K562 (cell line): ENCODE results near the gene CD300LG. TPM values are rescaled to one million over a fixed set of nuclear protein-coding genes. Genes with fewer than 3 reads are reported as not detected.

Experiments
- ATAC-seq: fragments of 200-7000 bp; cut with Tn5 transposase; 3 replicates; pipeline ENCODE4 v1.9.1; 2020; ENCODE audit warnings: moderate library complexity
- BruUV-seq: library from RNA; stranded (reverse); fragments of 400-500 nt; replicated peaks from 2 replicates; lab custom pipeline; 2021; lab: Mats Ljungman, UMichigan
- CTCF ChIA-PET: fragments of 300-600 bp; formaldehyde crosslinking; extraction: SDS; loops from one replicate; lab custom pipeline; 2021; ENCODE audit warnings: low intra/inter-chr PET ratio; lab: Yijun Ruan, JAX
- POLR2A ChIA-PET: fragments of 300-600, 350-650 bp; sonication (Branson Sonifier 250); formaldehyde crosslinking; extraction: SDS; loops from one replicate; lab custom pipeline; 2021; ENCODE audit warnings: antibody characterized with exemption, inconsistent platforms; lab: Yijun Ruan, JAX
- DNase-seq, 4 experiments: peaks; one replicate each; pipeline versions ENCODE4 v3.0.0 to v3.0.0-alpha.2; 2011 to 2018; ENCODE audit warnings: low spot score in 3 of 4, mixed read lengths in 3 of 4; ENCODE audit errors: extremely low read depth in 1 of 4
- FAIRE-seq: peaks from 2 replicates; lab custom pipeline; 2011; peaks lifted over from hg19 to GRCh38; lab: Jason Lieb, UNC
- H2AFZ ChIP-seq: 2 replicates; pipeline ENCODE4 v1.6.0; 2011; ENCODE audit warnings: low read depth, low read length, control low read depth, inconsistent platforms
- H3K27ac ChIP-seq: fragments of 200-600 bp; 3 replicates; pipeline ENCODE4 v1.8.0; 2011; ENCODE audit warnings: low read depth, mild to moderate bottlenecking, control low read depth, inconsistent platforms, low read length, moderate library complexity, mixed read lengths; ENCODE audit errors: extremely low read depth
- H3K27me3 ChIP-seq, 2 experiments: fragments of 300-600 bp in 1 of 2; 2 replicates in 1 of 2; 3 replicates in 1 of 2; pipeline versions ENCODE4 v1.6.0 to v1.8.0; 2011; ENCODE audit warnings: inconsistent platforms in 2 of 2, low read length in 2 of 2, mild to moderate bottlenecking in 1 of 2, mixed read lengths in 1 of 2, moderate library complexity in 1 of 2; ENCODE audit not compliant: control insufficient read depth in 2 of 2, insufficient read depth in 2 of 2
- H3K36me3 ChIP-seq: fragments of 300-600 bp; 3 replicates; pipeline ENCODE4 v1.8.0; 2011; ENCODE audit warnings: mild to moderate bottlenecking, low read length, inconsistent platforms; ENCODE audit not compliant: control insufficient read depth, insufficient read depth
- H3K4me1 ChIP-seq, 2 experiments: fragments of 200-600 bp in 1 of 2; replicated peaks in 1 of 2; 2 replicates in 1 of 2; 3 replicates in 1 of 2; pipeline versions ENCODE4 v1.5.1 to v1.8.0; 2011; ENCODE audit warnings: inconsistent platforms in 2 of 2, low read length in 2 of 2, mild to moderate bottlenecking in 1 of 2, mixed read lengths in 1 of 2, moderate library complexity in 1 of 2; ENCODE audit not compliant: control insufficient read depth in 2 of 2, insufficient read depth in 2 of 2
- H3K4me2 ChIP-seq: 2 replicates; pipeline ENCODE4 v1.6.1; 2011; ENCODE audit warnings: low read length, control low read depth, inconsistent platforms, mixed read lengths; ENCODE audit not compliant: insufficient read depth
- H3K4me3 ChIP-seq: fragments of 200-600 bp; sonication (generic), shearing (Covaris generic); 2 replicates; pipeline ENCODE4 v1.5.1; 2016; ENCODE audit warnings: control low read depth, inconsistent platforms
- H3K79me2 ChIP-seq: fragments of 200-600 bp; 3 replicates; pipeline ENCODE4 v1.8.0; 2011; ENCODE audit warnings: low read length, inconsistent platforms; ENCODE audit not compliant: control insufficient read depth, insufficient read depth
- H3K9ac ChIP-seq, 2 experiments: 2 replicates each; pipeline versions ENCODE4 v1.6.0 to v1.6.1; 2011; ENCODE audit warnings: low read depth in 2 of 2, low read length in 2 of 2, control low read depth in 1 of 2, inconsistent platforms in 1 of 2, mild to moderate bottlenecking in 1 of 2, mixed read lengths in 1 of 2; ENCODE audit not compliant: insufficient read depth in 1 of 2
- H3K9me1 ChIP-seq: one replicate; pipeline ENCODE4 v1.6.0; 2011; ENCODE audit warnings: inconsistent platforms, mild to moderate bottlenecking, low read length, moderate library complexity; ENCODE audit not compliant: control insufficient read depth, insufficient read depth
- H3K9me3 ChIP-seq: replicated peaks from 2 replicates; pipeline ENCODE4 v1.5.1; 2011; ENCODE audit warnings: low read depth, low read length, inconsistent platforms; ENCODE audit not compliant: control insufficient read depth, insufficient read depth
- H4K20me1 ChIP-seq: replicated peaks from 2 replicates; pipeline ENCODE4 v1.6.1; 2011; ENCODE audit warnings: low read length, inconsistent platforms, mixed read lengths; ENCODE audit not compliant: control insufficient read depth, insufficient read depth
- ARNT ChIP-seq, 2 experiments: fragments of 450-650 bp; IDR thresholded peaks; 2 replicates each; pipeline ENCODE4 v1.6.1; 2016; ENCODE audit warnings: mild to moderate bottlenecking in 1 of 2
- GATAD2B ChIP-seq: fragments of 450-650 bp; IDR thresholded peaks from 2 replicates; pipeline ENCODE4 v1.6.1; 2017; ENCODE audit warnings: mild to moderate bottlenecking, borderline replicate concordance
- GTF2A2 ChIP-seq: IDR thresholded peaks from 2 replicates; pipeline ENCODE4 v1.6.1; 2016; ENCODE audit warnings: mild to moderate bottlenecking, missing genetic modification characterization, missing compliant biosample characterization
- WGBS: fragments of 100-300 bp; shearing (Covaris generic); methylation state at CpG from one replicate; pipeline ENCODE4 v1.1.6; 2016; ENCODE audit warnings: low coverage, mixed read lengths; ENCODE audit not compliant: insufficient coverage; ENCODE audit errors: missing lambda C conversion rate; 5-methylcytosine and 5-hydroxymethylcytosine counted together
- in situ Hi-C: fragments of 300-500 bp; cut with MboI; formaldehyde crosslinking; loops from 4 replicates; pipeline ENCODE4 v1.15.0; 2018; ENCODE audit warnings: inconsistent platforms, mixed read lengths
- intact Hi-C: fragments of 100-400 bp; cut with micrococcal nuclease; formaldehyde crosslinking; loops from 2 replicates; pipeline ENCODE4 v1.14.2; 2022
- polyA plus RNA-seq, 8 experiments: library from polyadenylated mRNA; depleted of rRNA in 4 of 8; stranded (reverse) in 5 of 8; unstranded in 3 of 8; fragments of >200 nt; fragmentation: Nextera tagmentation in 2 of 8; fragmentation: Illumina TruSeq in 1 of 8; extraction: Ambion mirVana in 2 of 8; extraction: Trizol in 1 of 8; gene quantifications; 2 replicates each; pipeline versions ENCODE4 v1.2.1 to v1.2.3, GENCODE V29; 2011 to 2014; ENCODE audit warnings: inconsistent platforms in 1 of 8, missing spikeins in 1 of 8
- total RNA-seq, 7 experiments: library from RNA; depleted of rRNA in 6 of 7; stranded (reverse); fragments of >200 nt in 6 of 7; fragmentation: Illumina TruSeq in 2 of 7; extraction: Trizol in 2 of 7; gene quantifications; 2 replicates each; pipeline versions ENCODE4 v1.2.1 to v1.2.3, GENCODE V29; 2011 to 2021; ENCODE audit warnings: low replicate concordance in 1 of 7
- TF ChIP-seq, protein P1 (sequence below): fragments of 250-450 bp; sonication (Bioruptor Pico); IDR thresholded peaks from 2 replicates; pipeline ENCODE4 v1.8.0; 2021; ENCODE audit warnings: borderline replicate concordance, mild to moderate bottlenecking, moderate library complexity; ENCODE audit not compliant: poor library complexity, severe bottlenecking

CD300LG gene
- total and polyA plus RNA-seq, 9 of the 15 experiments (the other 6 are each of a cell fraction or from before 2014, with no cell fraction given): not detected

DNA sequence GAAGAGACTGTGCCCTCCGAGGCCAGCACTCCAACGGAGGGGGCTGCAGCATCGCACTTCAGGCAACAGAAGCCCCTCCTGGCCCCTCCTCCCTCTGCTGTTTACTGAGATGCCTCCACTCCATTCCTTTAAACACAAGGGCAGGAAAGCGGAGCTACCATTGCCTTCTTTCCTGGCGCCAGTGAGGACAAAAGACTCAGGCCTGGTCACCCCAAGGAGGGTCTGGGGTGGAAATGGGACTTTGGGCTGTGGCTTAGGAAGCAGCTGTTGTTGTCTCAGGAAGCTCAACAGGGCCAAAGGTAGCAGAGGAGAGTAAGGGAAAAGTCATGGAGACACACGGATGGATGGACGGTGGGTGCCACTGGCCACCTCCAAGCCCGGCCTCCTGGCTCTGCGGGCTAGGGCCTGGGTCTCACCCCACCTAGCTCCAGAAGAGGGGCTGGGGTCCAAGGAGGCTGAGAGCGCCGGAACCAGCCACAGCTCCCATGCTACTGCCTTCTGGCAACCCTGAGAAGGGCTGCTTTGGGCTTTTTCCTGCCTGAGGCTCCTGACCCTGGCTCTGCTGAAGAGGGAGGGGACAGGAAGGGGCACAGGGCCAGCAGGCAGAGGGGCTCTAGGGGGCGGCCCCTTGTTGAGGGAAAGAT is 11.1 kb downstream of the CD300LG start:
- no peak for FAIRE-seq
- H3K4me3 ChIP-seq: no peak overlapping the region
- in situ Hi-C loops (no loop called here), intact Hi-C loops (no loop called here)
- CTCF ChIA-PET: no interaction called here
- peaks cover 3% of the 10 kb centered on the region; the same call in 1 of the 2 replicates for H4K20me1 ChIP-seq
- H2AFZ ChIP-seq: no peak overlapping the region
- TF ChIP-seq GATAD2B (no peak), GTF2A2 (tag) (no peak), ARNT (IDR thresholded peaks at IDR 0.05) (no peak)
- TF ChIP-seq, protein P1, sequence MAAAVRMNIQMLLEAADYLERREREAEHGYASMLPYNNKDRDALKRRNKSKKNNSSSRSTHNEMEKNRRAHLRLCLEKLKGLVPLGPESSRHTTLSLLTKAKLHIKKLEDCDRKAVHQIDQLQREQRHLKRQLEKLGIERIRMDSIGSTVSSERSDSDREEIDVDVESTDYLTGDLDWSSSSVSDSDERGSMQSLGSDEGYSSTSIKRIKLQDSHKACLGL (CRISPR knock-in tag): no peak
- no peak for DNase-seq
- H3K79me2 ChIP-seq: no peaks in the 10 kb centered on the region
- BruUV-seq: no TSS peak
- H3K9me1 ChIP-seq: peaks cover 4% of the 10 kb centered on the region
- H3K9me3 ChIP-seq: no peaks in the 10 kb centered on the region
- H3K9ac ChIP-seq: no peak overlapping the region
- H3K27ac ChIP-seq: no peak overlapping the region
- H3K36me3 ChIP-seq: no peaks in the 10 kb centered on the region
- POLR2A ChIA-PET: interaction anchor here (0.6 to 1.2 kb wide), 4 partner anchors 21 to 509 kb away, joined by 3 read pairs; no protein-coding TSS in a partner anchor
- WGBS: 3% methylated on average over 12 of the region's 12 CpGs
- peaks cover 29 to 84% of the 10 kb centered on the region in 2 experiments; a peak in 3 of 5 replicates for H3K27me3 ChIP-seq
- no peak for ATAC-seq
- no peak overlapping the region for H3K4me2 ChIP-seq
- no peaks in the 10 kb centered on the region for H3K4me1 ChIP-seq
